SK-N-SH (cell line): Measurements from ENCODE around the gene PET100. TPM values are rescaled to one million over a fixed set of nuclear protein-coding genes. Genes with fewer than 3 reads are reported as not detected.

Experiments used
- CTCF ChIA-PET: fragments of 300-600, 350-600 bp; formaldehyde crosslinking; extraction: SDS; loops from one replicate; lab custom pipeline; 2021; lab: Yijun Ruan, JAX
- POLR2A ChIA-PET: fragments of 350-600 bp; sonication (Branson Sonifier 250); formaldehyde crosslinking; extraction: SDS; loops from one replicate; lab custom pipeline; 2020; ENCODE audit warnings: antibody characterized with exemption, inconsistent platforms; lab: Yijun Ruan, JAX
- DNase-seq: peaks from one replicate; pipeline ENCODE4 v3.0.0; 2012
- H2AFZ ChIP-seq: fragments of 200-600 bp; sonication (generic); 2 replicates; pipeline ENCODE4 v1.8.1; 2016; ENCODE audit warnings: antibody characterized with exemption, mild to moderate bottlenecking, low read depth
- H3F3A ChIP-seq: fragments of 200-600 bp; sonication (generic); replicated peaks from 2 replicates; pipeline ENCODE3; 2016; ENCODE audit warnings: antibody characterized with exemption, mild to moderate bottlenecking; ENCODE audit not compliant: insufficient read depth
- H3K27ac ChIP-seq, 2 experiments: fragments of 200-500 bp in 1 of 2; fragments of 200-600 bp in 1 of 2; sonication (Bioruptor generic) in 1 of 2; sonication (generic), shearing (Covaris generic) in 1 of 2; 2 replicates each; pipeline versions ENCODE4 v1.5.1 to v1.6.1; 2014 to 2016; ENCODE audit warnings: low read depth in 2 of 2, inconsistent platforms in 1 of 2, low read length in 1 of 2, mild to moderate bottlenecking in 1 of 2, mixed read lengths in 1 of 2
- H3K27me3 ChIP-seq: fragments of 200-600 bp; sonication (generic), shearing (Covaris generic); 2 replicates; pipeline ENCODE4 v1.6.1; 2016; ENCODE audit warnings: mixed run types; ENCODE audit not compliant: insufficient read depth
- H3K36me3 ChIP-seq, 2 experiments: fragments of 200-500 bp in 1 of 2; fragments of 200-600 bp in 1 of 2; sonication (Bioruptor generic) in 1 of 2; sonication (generic) in 1 of 2; replicated peaks in 1 of 2; 2 replicates each; pipeline versions ENCODE3 to v1.5.1; 2014 to 2016; ENCODE audit warnings: low read length in 1 of 2, mild to moderate bottlenecking in 1 of 2; ENCODE audit not compliant: insufficient read depth in 2 of 2, control insufficient read depth in 1 of 2
- H3K4me1 ChIP-seq, 2 experiments: fragments of 200-500 bp in 1 of 2; fragments of 200-600 bp in 1 of 2; sonication (Bioruptor generic) in 1 of 2; sonication (generic), shearing (Covaris generic) in 1 of 2; 2 replicates each; pipeline versions ENCODE4 v1.5.1 to v1.6.1; 2014 to 2016; ENCODE audit warnings: low read depth in 1 of 2, low read length in 1 of 2, mixed run types in 1 of 2; ENCODE audit not compliant: insufficient read depth in 2 of 2, control insufficient read depth in 1 of 2
- H3K4me2 ChIP-seq: fragments of 200-600 bp; sonication (generic), shearing (Covaris generic); 2 replicates; pipeline ENCODE4 v1.6.1; 2017; ENCODE audit warnings: mixed run types
- H3K4me3 ChIP-seq, 2 experiments: fragments of 200-500 bp in 1 of 2; fragments of 200-600 bp in 1 of 2; sonication (Bioruptor generic) in 1 of 2; sonication (generic), shearing (Covaris generic) in 1 of 2; 2 replicates each; pipeline versions ENCODE4 v1.5.1 to v1.8.1; 2014 to 2016; ENCODE audit warnings: low read depth in 2 of 2, inconsistent platforms in 1 of 2, low read length in 1 of 2, mild to moderate bottlenecking in 1 of 2, mixed read lengths in 1 of 2, moderate library complexity in 1 of 2
- H3K79me2 ChIP-seq: fragments of 200-600 bp; sonication (generic); 2 replicates; pipeline ENCODE4 v1.8.1; 2017; ENCODE audit warnings: mild to moderate bottlenecking; ENCODE audit not compliant: insufficient read depth
- H3K9ac ChIP-seq: fragments of 200-600 bp; sonication (generic); 2 replicates; pipeline ENCODE4 v1.6.1; 2017; ENCODE audit warnings: mixed run types
- H3K9me2 ChIP-seq: fragments of 200-600 bp; sonication (generic); 2 replicates; pipeline ENCODE4 v1.6.1; 2017; ENCODE audit warnings: mixed run types
- H3K9me3 ChIP-seq: fragments of 200-600 bp; sonication (generic); 2 replicates; pipeline ENCODE4 v1.6.1; 2017; ENCODE audit warnings: mixed run types, mild to moderate bottlenecking, moderate library complexity
- H4K20me1 ChIP-seq: fragments of 200-600 bp; sonication (generic); 2 replicates; pipeline ENCODE4 v1.6.1; 2017; ENCODE audit warnings: mild to moderate bottlenecking, mixed run types; ENCODE audit not compliant: insufficient read depth
- EP300 ChIP-seq, 2 experiments: IDR thresholded peaks; 2 replicates each; pipeline versions ENCODE4 v1.4.0 to v1.6.1; 2012; ENCODE audit warnings: borderline replicate concordance in 1 of 2, low read depth in 1 of 2, low read length in 1 of 2
- GABPA ChIP-seq: IDR thresholded peaks from 2 replicates; pipeline ENCODE4 v1.4.0; 2012; ENCODE audit warnings: low read depth, mild to moderate bottlenecking
- GATA2 ChIP-seq: sonication (generic); formaldehyde crosslinking; IDR thresholded peaks from 2 replicates; pipeline ENCODE4 v1.5.0; 2020; ENCODE audit warnings: mild to moderate bottlenecking, missing genetic modification reagents
- IRF3 ChIP-seq: fragments of 150-350 bp; IDR thresholded peaks from 2 replicates; pipeline ENCODE4 v1.6.1; 2016; ENCODE audit warnings: mild to moderate bottlenecking, low read depth, low read length
- JUND ChIP-seq: IDR thresholded peaks from 2 replicates; pipeline ENCODE4 v1.4.0; 2012
- NRF1 ChIP-seq: IDR thresholded peaks from 2 replicates; pipeline ENCODE4 v1.6.1; 2012; ENCODE audit warnings: low read depth, mild to moderate bottlenecking, low read length
- RAD21 ChIP-seq: IDR thresholded peaks from 2 replicates; pipeline ENCODE4 v1.6.1; 2012; ENCODE audit warnings: mild to moderate bottlenecking, low read length
- RCOR1 ChIP-seq: fragments of 150-350 bp; IDR thresholded peaks from 2 replicates; pipeline ENCODE4 v1.6.1; 2017; ENCODE audit warnings: antibody characterized with exemption, low read length
- REST ChIP-seq: IDR thresholded peaks from 2 replicates; pipeline ENCODE4 v1.6.1; 2012; ENCODE audit warnings: mild to moderate bottlenecking, low read depth, low read length, moderate library complexity
- RFX5 ChIP-seq: IDR thresholded peaks from 2 replicates; pipeline ENCODE4 v1.6.1; 2012; ENCODE audit warnings: mild to moderate bottlenecking, improper control_type of control experiment, low read length
- RXRA ChIP-seq: IDR thresholded peaks from 2 replicates; pipeline ENCODE4 v1.4.0; 2012; ENCODE audit warnings: low read depth, mild to moderate bottlenecking, borderline replicate concordance
- SMC3 ChIP-seq: IDR thresholded peaks from 2 replicates; pipeline ENCODE4 v1.6.1; 2012; ENCODE audit warnings: low read depth, low read length, improper control_type of control experiment
- YY1 ChIP-seq: IDR thresholded peaks from 2 replicates; pipeline ENCODE4 v1.4.0; 2012; ENCODE audit warnings: low read depth, mild to moderate bottlenecking
- WGBS: methylation state at CpG from one replicate; pipeline ENCODE4 v1.1.6; 2017; ENCODE audit warnings: low lambda C conversion rate; 5-methylcytosine and 5-hydroxymethylcytosine counted together
- polyA plus RNA-seq, 3 experiments: library from polyadenylated mRNA; depleted of rRNA; stranded (reverse); fragments of >200 nt; gene quantifications; 2 replicates each; pipeline ENCODE4 v1.2.3, GENCODE V29; 2012

Gene PET100
- polyA plus RNA-seq, 1 of the 3 experiments (the other 2 are of a cell fraction) = 48.1 TPM

GRCh38 chr19:7596211-7596937 is 33.2 kb upstream of the PET100 start (continued):
- no peak for TF ChIP-seq REST
- TF ChIP-seq GATA2 (CRISPR knock-in tag) = no peak
- no peak for TF ChIP-seq SMC3
- no peak for TF ChIP-seq RXRA
- TF ChIP-seq GABPA = no peak
- TF ChIP-seq RFX5 = no peak
- TF ChIP-seq JUND = no peak

- 89% methylated on average over 9 of the region's 9 CpGs for WGBS
- no peaks in the 10 kb centered on the region for H3K9me3 ChIP-seq
- no peak overlapping the region for H2AFZ ChIP-seq
- H3K9me2 ChIP-seq = no peaks in the 10 kb centered on the region
- no peak overlapping the region for H3K9ac ChIP-seq
- H4K20me1 ChIP-seq = no peaks in the 10 kb centered on the region
- POLR2A ChIA-PET = interaction anchor here (2.4 kb wide), 1 partner anchor 8 kb away, joined by 9 read pairs; no protein-coding TSS in a partner anchor
- no peaks in the 10 kb centered on the region for H3K79me2 ChIP-seq
- H3F3A ChIP-seq = no peaks in the 10 kb centered on the region
- H3K4me1 ChIP-seq = peaks cover 0 to 8% of the 10 kb centered on the region in 2 experiments; a peak in 1 of 4 replicates
- no peak overlapping the region for H3K4me2 ChIP-seq
- H3K27me3 ChIP-seq = peaks cover 22% of the 10 kb centered on the region
- H3K4me3 ChIP-seq = no peak overlapping the region
- no peak overlapping the region for H3K27ac ChIP-seq
- CTCF ChIA-PET = interaction anchor here (1.1 to 2.8 kb wide), 7 partner anchors 10 to 255 kb away, joined by 3 to 12 read pairs (median 3); no protein-coding TSS in a partner anchor
- TF ChIP-seq RAD21 (no peak), JUND (no peak), RCOR1 (no peak), NRF1 (no peak), EP300 (IDR thresholded peaks at IDR 0.05; ENCODE audit: borderline replicate concordance in 1 of 2, low read depth in 1 of 2, low read length in 1 of 2) (no peak), IRF3 (no peak), YY1 (no peak)
- TF ChIP-seq, all 33 proteins: peak for 0
- no peak for DNase-seq
- H3K36me3 ChIP-seq = no peaks in the 10 kb centered on the region
These were observed 31.9 kb upstream of the PET100 start for GRCh38 chr19:7597689-7598088.
